Activated naive CD8-positive, alpha-beta T cell (primary cell): ENCODE results near the gene POLR3E.
"Not testable (repeated sequence)": the region's sequence is repeated elsewhere in the genome, so short reads cannot be mapped to it uniquely, and the experiment has no call there.

Experiments
- H3K27ac Mint-ChIP-seq: one replicate; pipeline ENCODE4 v1.8.0; 2021; ENCODE audit warnings: mixed read lengths
- H3K27me3 Mint-ChIP-seq: one replicate; pipeline ENCODE4 v1.8.0; 2021; ENCODE audit warnings: mixed read lengths
- H3K36me3 Mint-ChIP-seq: one replicate; pipeline ENCODE4 v1.8.0; 2021; ENCODE audit warnings: mixed read lengths
- H3K4me1 Mint-ChIP-seq: one replicate; pipeline ENCODE4 v1.8.0; 2021; ENCODE audit warnings: low read depth, mixed read lengths
- H3K4me3 Mint-ChIP-seq: one replicate; pipeline ENCODE4 v1.8.0; 2021; ENCODE audit warnings: mild to moderate bottlenecking, mixed read lengths
- H3K9me3 Mint-ChIP-seq: one replicate; pipeline ENCODE4 v1.8.0; 2021; ENCODE audit warnings: low read depth, mixed read lengths

Gene POLR3E

DNA sequence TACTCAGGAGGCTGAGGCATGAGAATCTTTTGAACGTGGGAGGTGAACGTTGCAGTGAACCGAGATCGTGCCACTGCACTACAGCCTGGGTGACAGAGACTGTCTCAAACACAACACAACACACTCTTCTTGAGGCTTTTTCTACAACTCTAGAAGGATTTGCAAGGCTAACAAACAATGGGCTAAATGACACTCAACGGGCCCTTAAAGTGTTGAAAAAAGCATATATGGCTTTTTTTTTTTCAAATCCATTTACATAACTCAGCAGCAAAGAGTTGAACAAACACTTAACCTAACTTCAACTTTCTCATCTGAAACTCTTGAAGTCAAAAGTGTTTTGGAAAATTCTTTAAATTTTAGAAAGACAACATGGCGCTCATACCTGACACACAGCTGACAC lies 54.9 kb downstream of the POLR3E start:
- Mint-ChIP-seq H3K27ac (peak overlapping the region; percentile 95), H3K4me3 (no peak overlapping the region), H3K9me3 (no peaks in the 10 kb centered on the region), H3K4me1 (peaks cover 52% of the 10 kb centered on the region), H3K27me3 (no peaks in the 10 kb centered on the region), H3K36me3 (peaks cover 9% of the 10 kb centered on the region)

DNA sequence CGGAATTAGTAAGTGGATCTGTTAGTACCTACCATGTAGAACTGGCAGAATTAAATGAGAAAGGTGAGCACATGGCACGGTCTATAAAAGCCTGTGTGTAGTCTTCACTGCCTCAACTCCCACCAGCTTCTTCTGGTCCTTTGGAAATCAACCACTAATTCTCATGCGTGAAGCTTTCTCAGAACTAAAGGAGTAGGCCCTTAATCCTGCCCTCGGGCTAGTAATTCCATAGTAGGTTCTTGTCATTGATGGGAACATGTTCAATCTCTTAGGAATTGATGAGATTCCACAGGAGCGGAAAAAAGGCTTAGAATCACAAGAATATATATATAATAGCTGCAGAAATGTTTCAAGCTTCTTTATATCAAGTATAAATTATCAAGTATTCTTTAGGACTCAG lies 55.5 kb downstream of the POLR3E start:
- H3K9me3 Mint-ChIP-seq, result no peaks in the 10 kb centered on the region
- peaks cover 7% of the 10 kb centered on the region for H3K36me3 Mint-ChIP-seq
- peak overlapping the region; percentile 95 for H3K27ac Mint-ChIP-seq
- H3K4me3 Mint-ChIP-seq, result peak overlapping the region; percentile 17
- H3K27me3 Mint-ChIP-seq, result no peaks in the 10 kb centered on the region
- H3K4me1 Mint-ChIP-seq, result peaks cover 56% of the 10 kb centered on the region

DNA sequence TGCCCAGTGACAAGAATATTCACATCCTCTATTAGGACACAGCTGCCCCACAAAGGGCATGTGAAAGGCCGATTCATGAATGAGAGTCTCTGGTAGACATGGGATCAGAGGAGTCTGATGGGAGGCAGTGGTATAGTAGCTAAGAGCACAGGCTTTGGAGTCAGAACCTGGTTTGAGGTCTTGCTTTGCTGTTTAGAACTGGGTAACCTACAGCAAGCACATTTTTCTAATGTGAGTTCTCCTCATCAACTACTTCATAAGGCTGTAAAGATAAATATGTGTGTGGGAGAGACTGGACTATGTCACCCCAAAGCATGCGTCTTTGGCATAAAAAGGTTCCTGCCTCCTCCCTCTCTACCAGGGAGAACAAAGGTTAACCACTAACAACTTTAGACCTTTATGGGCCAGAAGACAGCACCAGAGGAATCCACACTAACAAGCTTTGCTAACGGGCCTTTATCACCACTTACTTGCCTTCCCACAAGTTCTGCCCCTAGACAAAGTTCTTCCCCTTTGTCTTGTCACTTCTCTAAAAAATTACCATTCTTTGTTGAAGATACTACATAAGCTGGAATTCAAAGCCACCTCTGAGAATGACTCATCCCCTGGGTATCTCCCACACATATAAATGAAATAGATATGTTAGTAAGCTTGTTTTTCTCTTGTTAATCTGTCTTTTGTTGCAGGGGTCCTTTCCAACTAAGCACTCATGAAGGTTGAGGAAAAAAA lies 56.1 kb downstream of the POLR3E start:
- Mint-ChIP-seq H3K9me3 (no peaks in the 10 kb centered on the region), H3K27me3 (no peaks in the 10 kb centered on the region), H3K4me1 (peaks cover 63% of the 10 kb centered on the region), H3K36me3 (peaks cover 7% of the 10 kb centered on the region), H3K4me3 (peak overlapping the region; percentile 27), H3K27ac (peak overlapping the region; percentile 95)

DNA sequence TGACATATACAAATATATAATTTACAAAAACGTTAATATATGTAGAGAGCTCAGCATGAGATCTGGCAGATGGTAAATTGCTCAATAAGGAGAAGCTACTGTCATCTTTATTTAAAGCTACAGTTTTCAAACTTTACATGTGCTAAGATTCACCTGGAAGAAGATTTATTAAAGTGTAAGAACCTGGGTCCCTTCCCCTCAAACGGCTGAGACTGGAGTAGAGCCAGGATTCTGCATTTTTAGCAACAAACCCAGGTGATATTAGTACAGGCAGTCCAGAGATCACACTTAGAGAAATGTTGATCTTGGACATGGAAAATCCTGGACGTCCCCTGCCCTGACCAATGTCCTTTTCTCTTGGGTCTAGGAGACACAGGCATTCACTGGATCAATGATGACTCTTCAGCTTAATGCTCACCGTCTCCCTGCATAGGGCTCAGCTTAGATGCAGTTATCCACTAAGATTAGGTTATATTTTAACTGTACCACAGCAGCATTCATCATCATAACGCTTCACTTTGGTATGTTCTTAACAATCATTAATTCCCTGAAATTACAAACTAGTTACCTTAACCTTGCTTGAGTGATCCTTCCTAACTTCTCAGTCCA lies 56.8 kb downstream of the POLR3E start:
- H3K9me3 Mint-ChIP-seq, result no peaks in the 10 kb centered on the region
- peak overlapping the region; percentile 27 for H3K4me3 Mint-ChIP-seq
- peaks cover 69% of the 10 kb centered on the region for H3K4me1 Mint-ChIP-seq
- peak overlapping the region; percentile 95 for H3K27ac Mint-ChIP-seq
- peaks cover 7% of the 10 kb centered on the region for H3K36me3 Mint-ChIP-seq
- H3K27me3 Mint-ChIP-seq, result no peaks in the 10 kb centered on the region

DNA sequence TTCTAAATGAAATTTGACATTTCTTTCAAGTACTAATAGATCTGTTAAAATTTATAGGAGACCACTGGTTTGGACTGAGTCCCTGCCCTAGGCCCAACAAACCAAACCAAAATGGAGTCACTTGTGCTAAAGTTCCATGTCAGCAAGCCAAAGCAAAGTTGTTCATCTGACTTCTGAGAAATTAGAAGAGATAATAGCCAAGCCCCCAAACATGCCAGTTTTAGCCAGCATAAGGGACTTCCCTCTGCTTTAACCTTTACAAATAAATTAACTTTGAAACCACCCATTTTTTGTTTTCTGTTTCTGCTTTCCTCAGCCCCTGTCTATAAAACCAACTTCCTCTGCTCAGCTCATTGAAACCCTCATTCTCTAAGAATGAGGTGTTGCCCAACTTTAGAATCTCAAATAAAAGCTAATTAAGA lies 58.3 kb downstream of the POLR3E start:
- Mint-ChIP-seq H3K9me3 (no peaks in the 10 kb centered on the region), H3K27me3 (no peaks in the 10 kb centered on the region), H3K27ac (peak overlapping the region; percentile 88), H3K36me3 (peaks cover 5% of the 10 kb centered on the region), H3K4me3 (peak overlapping the region; percentile 30), H3K4me1 (peaks cover 80% of the 10 kb centered on the region)

DNA sequence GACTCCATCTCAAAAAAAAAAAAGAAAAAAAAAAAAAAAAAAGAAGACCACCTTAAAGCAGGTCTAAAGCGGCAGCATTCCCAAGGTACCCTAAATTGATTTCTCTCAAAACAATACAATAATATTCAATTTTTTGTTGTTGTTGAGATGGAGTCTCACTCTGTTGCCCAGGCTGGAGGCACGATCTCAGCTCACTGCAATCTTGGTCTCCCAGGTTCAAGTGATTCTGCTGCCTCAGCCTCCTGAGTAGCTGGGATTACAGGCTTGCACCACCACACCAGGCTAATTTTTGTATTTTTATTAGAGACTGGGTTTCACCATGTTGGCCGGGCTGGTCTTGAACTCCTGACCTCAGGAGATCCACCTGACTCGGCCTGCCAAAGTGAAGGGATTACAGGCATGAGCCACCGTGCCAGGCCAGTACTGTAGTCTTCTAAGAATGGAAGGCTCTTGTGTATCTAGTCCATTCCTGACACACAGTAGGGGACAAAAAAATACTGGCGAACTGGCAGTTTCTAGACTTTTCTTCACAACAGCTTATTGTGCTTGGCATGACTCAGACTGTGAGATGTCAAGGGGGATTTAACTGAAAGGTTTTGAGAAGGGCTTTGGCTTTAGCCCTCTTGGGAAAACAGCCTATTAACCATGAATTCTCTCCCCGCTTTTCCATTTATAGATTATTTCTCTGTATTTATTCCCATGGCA lies 59.9 kb downstream of the POLR3E start:
- no peaks in the 10 kb centered on the region for H3K9me3 Mint-ChIP-seq
- peaks cover 2% of the 10 kb centered on the region for H3K36me3 Mint-ChIP-seq
- H3K27me3 Mint-ChIP-seq, result no peaks in the 10 kb centered on the region
- peak overlapping the region; percentile 54 for H3K4me3 Mint-ChIP-seq
- H3K4me1 Mint-ChIP-seq, result peaks cover 80% of the 10 kb centered on the region
- peak overlapping the region; percentile 94 for H3K27ac Mint-ChIP-seq

DNA sequence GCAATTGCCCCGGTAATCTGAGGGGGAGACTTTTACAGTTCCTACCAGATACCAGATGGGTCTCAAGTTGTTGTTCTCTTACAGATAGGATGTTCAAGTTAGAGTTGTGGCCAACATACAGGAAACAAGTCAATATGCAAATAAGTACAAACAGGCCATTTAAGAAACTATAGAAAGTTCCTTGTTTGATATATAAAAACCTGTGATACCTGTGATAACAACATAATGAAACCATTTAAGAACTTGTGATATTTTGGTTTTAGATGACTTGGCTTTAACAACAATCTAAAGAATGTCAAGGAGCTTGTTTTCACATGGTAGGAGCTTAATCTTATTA lies 60.4 kb downstream of the POLR3E start:
- H3K27me3 Mint-ChIP-seq, result no peaks in the 10 kb centered on the region
- H3K4me3 Mint-ChIP-seq, result peak overlapping the region; percentile 54
- peak overlapping the region; percentile 94 for H3K27ac Mint-ChIP-seq
- H3K9me3 Mint-ChIP-seq, result no peaks in the 10 kb centered on the region
- peaks cover 7% of the 10 kb centered on the region for H3K36me3 Mint-ChIP-seq
- peaks cover 80% of the 10 kb centered on the region for H3K4me1 Mint-ChIP-seq

DNA sequence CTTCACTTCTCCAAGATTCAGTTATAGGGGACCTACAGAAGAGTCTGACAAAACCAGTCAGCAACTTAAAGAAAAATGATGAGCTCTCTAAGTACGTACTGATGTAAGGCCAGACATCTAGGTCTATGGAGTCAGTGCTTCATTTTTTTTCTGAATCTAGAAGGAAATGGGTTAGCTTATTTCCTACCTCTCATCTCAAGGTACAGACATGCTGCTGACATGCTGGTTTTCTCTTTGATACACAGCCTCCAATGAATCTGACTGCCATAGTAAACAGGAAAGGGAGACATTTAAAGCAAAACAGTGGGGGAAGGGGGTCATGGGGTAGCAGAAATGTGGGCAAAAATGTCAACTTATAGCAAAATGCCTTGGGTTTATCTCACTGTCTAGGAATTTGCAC lies 60.8 kb downstream of the POLR3E start:
- H3K4me1 Mint-ChIP-seq, result peaks cover 77% of the 10 kb centered on the region
- peak overlapping the region; percentile 94 for H3K27ac Mint-ChIP-seq
- H3K4me3 Mint-ChIP-seq, result peak overlapping the region; percentile 54
- peaks cover 8% of the 10 kb centered on the region for H3K36me3 Mint-ChIP-seq
- no peaks in the 10 kb centered on the region for H3K9me3 Mint-ChIP-seq
- H3K27me3 Mint-ChIP-seq, result no peaks in the 10 kb centered on the region

DNA sequence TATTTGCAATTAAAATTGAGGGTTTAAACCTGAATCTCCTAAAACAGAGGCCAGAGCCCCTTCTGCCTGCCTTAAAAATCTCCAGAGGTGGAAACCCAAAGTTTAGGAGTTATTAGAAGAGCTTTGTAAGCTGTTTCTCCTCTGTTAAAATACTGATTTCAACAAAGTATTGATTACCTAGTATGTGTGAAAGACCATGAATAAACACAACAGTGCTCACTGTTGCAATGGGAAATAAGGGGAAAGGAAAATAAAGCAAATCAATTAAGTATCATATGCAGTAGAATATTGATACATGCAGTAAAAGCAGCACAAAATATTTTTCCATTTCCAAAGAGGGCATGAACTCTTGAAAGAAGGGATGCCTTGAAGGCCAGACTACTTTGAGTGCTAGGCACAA lies 62.5 kb downstream of the POLR3E start:
- H3K4me3 Mint-ChIP-seq, result no peak overlapping the region

DNA sequence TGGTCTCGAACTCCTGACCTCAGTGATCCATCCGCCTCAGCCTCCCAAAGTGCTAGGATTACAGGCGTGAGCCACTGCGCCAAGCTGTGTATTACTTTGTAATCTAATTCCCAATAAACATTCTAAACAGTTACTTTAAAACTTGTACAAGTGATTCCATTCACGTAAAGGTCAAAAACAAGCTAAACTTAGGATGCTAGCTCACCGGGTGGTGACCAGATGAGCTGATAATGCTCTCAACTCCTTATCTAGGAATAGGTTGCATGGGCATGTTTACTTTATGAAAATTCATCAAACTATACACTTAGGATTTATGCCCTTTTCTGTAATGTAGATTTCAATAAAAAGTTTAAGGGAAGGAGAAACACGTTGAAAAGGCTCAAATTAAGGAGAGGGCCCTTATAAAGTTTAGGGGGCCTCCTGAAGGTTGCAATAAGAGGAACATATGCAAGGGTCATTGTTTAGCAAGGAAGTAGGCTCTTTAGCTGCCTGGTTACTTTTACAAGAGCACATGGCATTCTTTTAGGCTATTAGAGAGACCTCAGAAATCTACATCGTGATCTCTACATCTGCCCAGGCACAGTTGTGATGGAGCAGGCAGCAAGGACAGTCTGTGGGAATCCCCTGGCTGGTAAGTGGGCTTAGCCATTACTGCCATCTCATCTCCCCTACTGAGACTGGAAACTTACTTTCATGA lies 63.9 kb downstream of the POLR3E start:
- Mint-ChIP-seq H3K27me3 (no peaks in the 10 kb centered on the region), H3K27ac (peak overlapping the region; percentile 66), H3K4me1 (peaks cover 70% of the 10 kb centered on the region), H3K9me3 (no peaks in the 10 kb centered on the region), H3K36me3 (peaks cover 21% of the 10 kb centered on the region), H3K4me3 (no peak overlapping the region)

More for the DNA sequence above, 62.5 kb downstream of the POLR3E start:
- Mint-ChIP-seq H3K27ac (peak overlapping the region; percentile 85), H3K36me3 (peaks cover 16% of the 10 kb centered on the region), H3K4me1 (peaks cover 70% of the 10 kb centered on the region), H3K27me3 (no peaks in the 10 kb centered on the region), H3K9me3 (no peaks in the 10 kb centered on the region)

DNA sequence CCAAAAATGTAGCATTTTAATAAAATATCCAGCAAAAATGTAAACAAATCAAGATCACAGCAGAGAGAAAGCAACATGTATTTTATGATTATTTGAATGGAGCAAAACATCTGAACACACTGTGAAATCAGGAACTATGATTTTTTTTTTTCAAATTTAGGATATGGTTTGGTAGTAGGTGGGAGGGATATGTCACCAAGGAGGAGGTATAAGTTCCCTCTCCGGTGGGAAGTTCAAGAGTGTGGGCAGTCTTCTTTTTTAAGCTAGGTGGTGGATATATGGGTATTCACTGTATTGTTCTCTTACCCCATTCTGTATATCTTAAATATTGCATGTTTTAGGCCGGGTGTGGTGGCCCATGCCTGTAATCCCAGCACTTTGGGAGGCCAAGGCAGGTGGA lies 67.0 kb downstream of the POLR3E start:
- H3K27me3 Mint-ChIP-seq, result no peaks in the 10 kb centered on the region
- H3K36me3 Mint-ChIP-seq, result peaks cover 21% of the 10 kb centered on the region
- no peak overlapping the region for H3K4me3 Mint-ChIP-seq
- H3K4me1 Mint-ChIP-seq, result peaks cover 77% of the 10 kb centered on the region
- H3K27ac Mint-ChIP-seq, result peak overlapping the region; percentile 22
- H3K9me3 Mint-ChIP-seq, result no peaks in the 10 kb centered on the region

DNA sequence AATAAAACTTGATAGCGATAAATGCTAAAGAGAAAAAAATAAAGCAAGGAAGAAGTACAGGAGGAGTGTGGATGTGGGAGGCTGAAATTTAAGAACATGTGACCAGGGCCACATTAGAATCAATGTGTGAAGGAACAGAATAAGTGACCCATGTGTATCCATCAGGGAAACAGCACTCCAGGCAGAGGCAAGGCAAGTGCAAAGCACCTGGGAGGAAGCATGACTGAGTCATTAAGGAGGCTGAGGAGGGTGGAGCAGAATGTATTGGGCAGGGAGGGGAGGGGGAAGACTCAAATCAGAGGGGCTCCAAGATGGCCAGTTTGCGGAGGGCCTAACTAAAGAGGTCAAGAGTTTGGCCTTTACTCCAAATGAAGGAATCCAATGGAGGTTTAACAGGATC lies 69.2 kb downstream of the POLR3E start:
- Mint-ChIP-seq H3K9me3 (no peaks in the 10 kb centered on the region), H3K4me3 (peak overlapping the region; percentile 25), H3K27me3 (no peaks in the 10 kb centered on the region), H3K36me3 (peaks cover 21% of the 10 kb centered on the region), H3K27ac (peak overlapping the region; percentile 36), H3K4me1 (peaks cover 81% of the 10 kb centered on the region)

DNA sequence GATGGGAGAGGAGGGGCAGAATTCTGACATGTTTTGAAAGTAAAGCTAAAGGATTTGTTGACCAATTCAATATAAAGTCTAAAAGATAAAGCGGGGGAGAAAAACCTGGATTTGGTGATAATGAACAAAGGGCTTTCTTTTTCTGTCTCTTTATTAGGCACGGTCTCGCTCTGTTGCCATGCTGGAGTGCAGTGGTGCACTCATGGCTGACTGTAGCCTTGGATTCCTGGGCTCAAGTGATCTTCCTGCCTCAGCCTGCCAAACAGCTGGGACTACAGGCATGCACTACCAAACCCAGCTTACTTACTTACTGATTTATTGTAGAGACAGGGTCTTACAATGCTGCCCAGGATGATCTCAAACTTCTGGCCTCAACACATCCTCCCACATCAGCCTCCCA lies 69.7 kb downstream of the POLR3E start:
- peaks cover 83% of the 10 kb centered on the region for H3K4me1 Mint-ChIP-seq
- peak overlapping the region; percentile 25 for H3K4me3 Mint-ChIP-seq
- H3K36me3 Mint-ChIP-seq, result peaks cover 21% of the 10 kb centered on the region
- peak overlapping the region; percentile 35 for H3K27ac Mint-ChIP-seq
- no peaks in the 10 kb centered on the region for H3K9me3 Mint-ChIP-seq
- no peaks in the 10 kb centered on the region for H3K27me3 Mint-ChIP-seq

DNA sequence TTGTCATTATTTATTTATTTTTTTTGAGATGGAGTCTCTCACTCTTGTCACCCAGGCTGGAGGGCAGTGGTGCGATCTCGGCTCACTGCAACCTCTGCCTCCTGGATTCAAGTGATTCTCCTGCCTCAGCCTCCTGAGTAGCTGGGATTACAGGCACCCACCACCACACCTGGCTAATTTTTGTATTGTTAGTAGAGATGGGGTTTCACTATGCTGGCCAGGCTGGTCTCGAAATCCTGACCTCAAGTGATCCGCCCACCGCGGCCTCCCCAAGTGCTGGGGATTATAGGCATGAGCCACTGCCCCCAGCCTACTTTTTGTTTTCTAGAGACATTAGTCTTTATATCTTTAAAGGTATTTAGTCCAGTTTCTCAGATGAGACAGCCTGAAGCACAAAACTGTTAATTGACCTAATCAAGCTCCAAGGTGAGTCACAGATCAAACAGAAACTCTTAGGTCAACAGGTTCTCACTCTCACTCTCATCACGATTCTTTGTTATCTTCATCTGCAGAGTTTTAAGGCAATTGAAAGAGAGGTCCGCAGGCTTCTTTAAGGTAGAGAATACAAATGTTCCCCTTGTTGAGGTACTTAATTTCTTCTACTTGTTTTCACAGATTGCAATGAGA lies 71.1 kb downstream of the POLR3E start:
- H3K27me3 Mint-ChIP-seq, H3K9me3 Mint-ChIP-seq: not testable (repeated sequence)
- Mint-ChIP-seq H3K4me1 (peaks cover 90% of the 10 kb centered on the region), H3K4me3 (peak overlapping the region; percentile 97), H3K36me3 (peaks cover 13% of the 10 kb centered on the region), H3K27ac (peak overlapping the region; percentile 80)
